GM20000 (cell line): ENCODE data around the gene ZNRF4.

Experiments used
- DNase-seq: peaks from one replicate; pipeline ENCODE4 v3.0.0; 2012; ENCODE audit warnings: low spot score
- CTCF ChIP-seq: IDR thresholded peaks from 2 replicates; pipeline ENCODE4 v1.5.1; 2012; ENCODE audit warnings: mild to moderate bottlenecking, control low read depth; ENCODE audit errors: extremely low read depth, missing control alignments

ZNRF4 gene

GRCh38 chr19:5477451-5478215, 22.4 kb downstream of the ZNRF4 start:
- DNase-seq = no peak
- no peak for TF ChIP-seq CTCF

- TF ChIP-seq CTCF = no peak
These were observed 23.2 kb downstream of the ZNRF4 start for GRCh38 chr19:5478241-5478924.

GRCh38 chr19:5478925-5479588, 23.8 kb downstream of the ZNRF4 start:
- no peak for DNase-seq
- TF ChIP-seq CTCF = no peak

More at GRCh38 chr19:5478241-5478924, 23.2 kb downstream of the ZNRF4 start:
- no peak for DNase-seq

- no peak for TF ChIP-seq CTCF
- no peak for DNase-seq
These were observed 24.7 kb downstream of the ZNRF4 start for GRCh38 chr19:5479958-5480357.

- DNase-seq = peak; percentile 65
These were observed 25.2 kb downstream of the ZNRF4 start for GRCh38 chr19:5480427-5480836.

GRCh38 chr19:5481957-5482356, 26.7 kb downstream of the ZNRF4 start:
- no peak for TF ChIP-seq CTCF
- no peak for DNase-seq

More at GRCh38 chr19:5480427-5480836, 25.2 kb downstream of the ZNRF4 start:
- peak; percentile 28 for TF ChIP-seq CTCF
